Stimulated activated CD8-positive, alpha-beta memory T cell treated with anti-CD3 and anti-CD28 coated beads, Interleukin-4, amount 100 ng/mL, for 1 hour (primary cell): ENCODE data around the gene ZCCHC14.

Source experiments
- DNase-seq, 2 donors: peaks; one replicate each; pipeline ENCODE4 v3.0.0-alpha.2; 2020; ENCODE audit warnings: low read depth in 2 of 2, low spot score in 1 of 2

The ZCCHC14 gene

DNA sequence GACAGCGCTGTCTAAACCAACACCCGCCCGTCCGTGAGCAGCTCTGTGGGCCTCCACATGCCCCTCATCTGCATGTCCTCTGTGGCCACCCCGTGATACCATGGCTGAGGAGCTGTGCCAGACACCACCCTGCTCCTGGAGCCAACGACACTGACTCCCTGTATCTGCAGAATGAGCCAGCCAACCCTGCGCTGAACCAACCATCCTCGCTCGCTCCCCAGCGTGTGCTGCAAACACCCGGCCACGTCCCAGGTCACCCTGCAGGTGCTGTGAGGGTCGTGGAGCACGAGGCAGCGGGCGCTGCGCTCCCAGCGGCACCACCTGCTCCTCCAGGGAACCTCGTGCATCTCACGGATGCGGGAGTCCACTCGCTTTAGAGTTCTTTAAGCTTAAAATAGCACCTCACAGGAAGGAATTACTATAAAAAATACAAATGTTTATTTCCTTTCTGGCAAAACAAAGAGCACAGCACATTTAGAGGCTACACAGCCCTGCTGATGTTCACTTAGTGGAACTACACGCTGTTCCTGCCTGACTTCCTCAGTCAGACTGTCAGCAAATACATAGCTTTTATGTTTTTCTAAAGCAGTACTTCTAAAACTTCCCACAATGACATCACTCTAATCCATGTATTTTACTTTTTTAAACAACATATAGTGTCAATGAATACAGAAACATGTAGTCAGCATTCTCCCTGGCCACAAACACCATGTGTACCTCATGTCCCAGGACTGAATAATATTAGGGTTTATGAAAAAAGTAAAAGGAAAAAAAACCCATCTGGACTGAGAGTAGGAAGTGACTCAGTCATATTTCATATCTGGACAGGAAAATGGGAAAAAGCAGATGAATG lies 57.2 kb downstream of the ZCCHC14 start:
- DNase-seq: no peak

DNA sequence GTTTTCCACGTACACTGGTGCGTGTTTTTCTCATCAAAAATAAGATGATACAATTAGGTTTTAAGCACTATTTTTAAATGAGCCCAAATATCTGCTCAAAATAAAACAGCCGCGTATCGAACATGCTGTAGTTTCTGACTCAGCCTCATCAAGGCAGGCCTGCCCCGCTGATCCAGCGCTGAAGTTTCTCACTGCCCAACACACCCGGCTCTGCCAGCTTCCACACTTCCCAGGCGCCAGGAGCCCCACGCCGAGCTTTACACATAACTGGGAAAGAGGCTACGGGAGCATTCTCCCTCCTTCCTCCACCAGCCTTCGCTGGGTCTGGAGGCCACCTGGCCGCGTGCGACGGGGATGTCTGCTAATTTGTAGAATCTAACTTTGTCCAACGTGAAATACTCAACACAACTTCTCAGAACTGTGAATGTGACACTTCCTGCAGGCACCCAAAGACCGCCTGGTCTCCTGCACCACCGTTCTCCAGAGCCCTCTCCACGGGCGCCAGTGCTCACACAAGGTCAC lies 58.6 kb downstream of the ZCCHC14 start:
- no peak for DNase-seq

DNA sequence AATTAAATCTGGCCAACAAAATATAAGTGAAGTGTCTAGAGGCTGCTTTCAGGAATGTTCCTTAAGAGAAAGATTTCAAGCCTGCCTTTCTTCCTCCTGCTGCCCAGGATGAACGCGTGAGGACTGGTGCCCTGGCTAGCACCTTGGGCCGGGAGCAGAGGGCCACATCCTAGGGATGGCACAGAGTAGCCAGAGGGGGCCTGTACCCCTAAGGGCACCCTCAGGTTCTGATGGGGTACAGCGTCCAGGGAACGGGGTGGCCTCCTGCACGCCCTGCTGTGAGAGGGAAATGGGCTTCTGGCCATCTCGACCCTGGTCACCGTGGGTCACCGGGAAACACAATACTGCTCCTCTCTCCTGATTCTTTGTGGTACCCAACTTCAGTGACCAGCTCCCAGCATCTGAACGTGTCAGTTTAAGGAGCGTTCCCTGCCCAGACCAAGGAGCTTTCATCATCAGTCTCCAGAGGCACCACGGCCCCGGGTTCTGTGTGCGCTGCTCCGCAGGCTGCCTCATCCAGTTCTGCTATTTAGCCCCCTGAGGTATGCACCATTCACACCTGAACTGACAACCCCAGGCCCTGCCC lies 60.4 kb downstream of the ZCCHC14 start:
- no peak for DNase-seq

DNA sequence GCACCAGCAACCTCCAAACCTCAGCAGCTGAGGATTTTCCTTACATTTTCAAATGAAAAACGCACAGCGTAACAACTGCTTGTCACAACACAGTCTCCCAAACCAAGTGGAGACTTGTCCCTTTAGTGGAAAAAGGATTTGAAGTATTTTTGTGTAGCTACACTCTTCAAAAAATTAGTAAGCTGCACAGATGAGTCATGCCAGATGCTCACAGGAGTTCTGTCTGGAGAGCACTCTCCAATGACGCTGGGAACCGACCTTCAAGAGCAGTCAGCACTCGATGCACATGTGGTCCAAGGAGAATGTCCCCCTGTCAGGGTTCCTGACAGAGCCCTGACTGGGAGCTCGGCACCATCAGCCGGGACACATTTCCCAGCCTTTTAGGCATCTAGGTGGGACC lies 60.9 kb downstream of the ZCCHC14 start:
- no peak for DNase-seq

DNA sequence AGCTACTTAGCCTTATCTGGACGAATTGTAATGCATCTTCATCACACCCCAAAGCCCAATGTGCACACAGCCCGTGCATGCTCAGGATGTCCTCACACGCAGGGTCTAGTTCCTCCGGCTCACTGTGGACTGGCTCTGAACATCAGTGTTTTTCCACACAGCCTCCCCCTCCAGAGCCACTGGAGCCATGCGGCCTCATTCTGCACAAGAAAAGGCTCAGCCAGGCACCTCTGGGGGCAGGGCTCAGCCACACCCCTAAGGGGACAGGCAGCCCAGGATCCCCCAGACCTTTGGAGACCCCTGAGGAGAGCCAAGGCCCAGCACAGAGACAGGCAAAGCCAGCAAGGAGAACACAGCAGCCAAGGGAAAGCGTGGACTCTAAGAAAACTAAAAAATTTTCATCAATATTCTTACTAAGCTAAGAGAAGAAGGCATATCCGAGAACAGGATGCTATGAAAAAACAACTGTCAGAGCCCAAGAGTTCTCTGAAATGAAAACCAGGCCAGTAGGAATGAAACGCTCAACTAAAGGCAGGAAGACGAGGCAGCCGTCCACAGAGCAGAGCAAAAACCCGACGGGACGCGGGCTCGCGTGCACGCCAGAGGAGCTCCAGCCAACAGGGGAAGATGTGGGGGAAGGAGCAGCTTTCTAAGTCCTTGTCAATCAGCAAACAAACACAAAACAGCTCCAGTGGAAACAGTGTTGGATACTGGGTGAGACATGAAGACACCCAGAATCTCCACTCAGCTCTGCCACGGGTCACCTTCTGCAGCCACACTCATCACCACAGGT lies 66.2 kb downstream of the ZCCHC14 start:
- no peak for DNase-seq

DNA sequence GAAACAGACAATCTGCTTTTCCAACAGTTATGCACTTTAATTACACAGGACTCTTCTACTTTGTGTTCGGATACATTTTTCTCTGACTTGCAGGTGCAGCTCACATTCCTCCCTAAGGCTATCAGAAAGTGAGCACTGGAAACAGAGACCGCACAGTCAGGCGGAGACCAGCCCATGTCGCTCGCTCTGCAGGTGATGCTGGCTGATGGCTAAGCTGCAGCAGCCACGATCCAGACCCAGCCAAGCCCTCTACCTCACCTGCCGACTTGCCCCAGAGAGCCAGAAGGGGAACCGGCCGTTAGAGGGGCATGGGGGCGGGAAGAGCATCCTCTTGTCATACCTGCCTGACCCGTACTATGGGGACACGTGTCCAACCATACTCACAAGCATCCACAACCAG lies 66.9 kb downstream of the ZCCHC14 start:
- DNase-seq: no peak

DNA sequence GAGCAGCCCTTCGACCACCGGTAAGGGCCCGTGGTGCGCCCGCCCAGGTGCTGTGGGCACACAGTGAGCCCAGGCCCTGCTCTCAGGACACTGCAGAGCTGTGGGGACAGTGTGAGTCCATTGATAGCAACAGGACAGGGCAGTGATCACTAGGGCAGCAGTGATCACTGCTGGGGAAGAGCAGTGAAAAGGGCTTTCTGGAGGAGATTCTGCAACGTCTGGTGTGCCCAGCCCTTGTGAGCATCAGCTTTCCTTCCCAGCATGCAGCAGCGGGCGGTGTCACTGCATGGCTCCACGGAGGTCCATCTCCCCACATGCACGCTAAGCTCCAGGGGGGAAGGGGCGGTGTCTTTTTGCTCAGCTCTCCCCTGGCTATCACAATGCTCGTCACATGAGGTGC lies 68.6 kb downstream of the ZCCHC14 start:
- no peak for DNase-seq

DNA sequence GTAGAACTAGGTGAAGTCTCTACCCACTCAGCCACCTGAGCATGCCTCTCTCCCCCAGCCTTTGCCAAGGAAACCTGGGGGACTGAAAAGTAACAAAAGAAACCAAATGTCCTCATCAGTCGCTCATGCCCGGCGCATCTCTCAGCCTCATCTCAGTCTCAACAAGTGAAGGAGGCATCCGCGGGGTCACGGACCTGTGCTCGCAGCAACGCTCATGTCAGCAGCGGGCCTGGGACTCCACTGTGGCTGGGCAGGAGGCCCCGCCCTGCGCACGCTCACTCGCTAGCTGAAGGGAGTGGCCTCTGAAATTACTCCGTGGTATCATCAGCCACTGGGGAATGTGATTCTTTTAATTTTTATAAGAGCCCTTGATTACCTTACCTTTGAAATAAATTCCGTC lies 69.4 kb downstream of the ZCCHC14 start:
- DNase-seq: no peak

DNA sequence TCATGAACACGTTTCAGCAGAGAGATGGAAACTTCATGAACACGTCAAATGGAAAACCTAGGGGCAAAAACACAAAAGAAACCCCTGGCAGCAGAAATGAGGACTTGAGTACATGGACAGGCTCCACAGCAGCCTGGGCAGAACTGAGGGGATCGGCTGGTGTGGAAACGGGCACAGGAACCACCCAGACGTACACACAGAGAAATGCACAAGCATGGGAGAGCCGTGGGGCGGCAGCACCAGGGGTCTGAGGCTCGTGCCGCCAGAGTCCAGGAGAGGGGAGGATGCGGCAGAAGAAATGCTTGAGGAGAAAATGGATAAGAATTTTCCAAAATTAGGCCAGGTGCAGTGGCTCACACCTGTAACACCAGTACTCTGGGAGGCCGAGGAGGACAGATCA lies 70.7 kb downstream of the ZCCHC14 start:
- DNase-seq: no peak

DNA sequence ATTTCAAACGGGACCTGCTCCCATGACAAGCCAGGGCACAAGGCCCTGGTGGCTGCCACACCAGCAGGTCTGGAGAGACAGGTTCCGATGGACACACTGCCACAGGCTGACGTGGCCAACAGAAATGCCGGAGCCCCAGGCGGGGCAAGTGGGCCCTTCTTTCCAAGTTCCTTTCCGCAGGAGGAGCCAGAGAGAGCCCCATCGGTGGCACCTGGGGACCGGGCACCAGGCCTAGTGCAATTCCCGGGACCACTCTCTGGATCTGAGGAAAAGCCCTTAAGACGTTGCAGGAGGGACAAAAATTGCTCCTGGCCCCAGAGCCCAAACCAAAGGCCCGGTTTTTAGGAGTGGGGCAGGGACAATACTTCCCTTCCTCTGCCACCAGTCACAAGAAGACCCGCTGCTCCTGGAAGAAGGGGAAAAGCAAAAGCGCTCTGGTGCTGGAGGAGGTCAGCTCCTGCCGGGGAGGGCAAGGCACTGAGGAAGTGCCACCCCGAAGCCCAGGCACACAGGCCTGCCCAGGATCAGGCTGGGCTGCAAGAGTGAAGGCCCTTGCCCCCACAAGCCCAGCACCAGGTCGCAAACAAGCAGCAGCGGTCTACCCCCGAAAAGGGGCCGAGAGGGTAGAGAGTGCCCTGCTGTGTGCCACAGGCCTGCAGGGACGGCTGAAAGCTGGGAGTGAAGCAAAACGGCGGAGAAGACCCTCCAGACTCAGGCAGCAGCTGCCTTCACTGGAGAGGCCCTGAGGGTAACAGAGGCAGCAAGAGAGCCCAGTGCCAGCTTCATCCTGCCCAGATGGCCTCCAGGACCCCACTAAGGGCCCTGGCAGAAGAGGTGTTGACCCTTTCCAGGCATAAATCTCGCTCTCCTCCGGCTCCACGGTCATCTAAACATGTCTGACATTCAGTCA lies 71.6 kb downstream of the ZCCHC14 start:
- no peak for DNase-seq

DNA sequence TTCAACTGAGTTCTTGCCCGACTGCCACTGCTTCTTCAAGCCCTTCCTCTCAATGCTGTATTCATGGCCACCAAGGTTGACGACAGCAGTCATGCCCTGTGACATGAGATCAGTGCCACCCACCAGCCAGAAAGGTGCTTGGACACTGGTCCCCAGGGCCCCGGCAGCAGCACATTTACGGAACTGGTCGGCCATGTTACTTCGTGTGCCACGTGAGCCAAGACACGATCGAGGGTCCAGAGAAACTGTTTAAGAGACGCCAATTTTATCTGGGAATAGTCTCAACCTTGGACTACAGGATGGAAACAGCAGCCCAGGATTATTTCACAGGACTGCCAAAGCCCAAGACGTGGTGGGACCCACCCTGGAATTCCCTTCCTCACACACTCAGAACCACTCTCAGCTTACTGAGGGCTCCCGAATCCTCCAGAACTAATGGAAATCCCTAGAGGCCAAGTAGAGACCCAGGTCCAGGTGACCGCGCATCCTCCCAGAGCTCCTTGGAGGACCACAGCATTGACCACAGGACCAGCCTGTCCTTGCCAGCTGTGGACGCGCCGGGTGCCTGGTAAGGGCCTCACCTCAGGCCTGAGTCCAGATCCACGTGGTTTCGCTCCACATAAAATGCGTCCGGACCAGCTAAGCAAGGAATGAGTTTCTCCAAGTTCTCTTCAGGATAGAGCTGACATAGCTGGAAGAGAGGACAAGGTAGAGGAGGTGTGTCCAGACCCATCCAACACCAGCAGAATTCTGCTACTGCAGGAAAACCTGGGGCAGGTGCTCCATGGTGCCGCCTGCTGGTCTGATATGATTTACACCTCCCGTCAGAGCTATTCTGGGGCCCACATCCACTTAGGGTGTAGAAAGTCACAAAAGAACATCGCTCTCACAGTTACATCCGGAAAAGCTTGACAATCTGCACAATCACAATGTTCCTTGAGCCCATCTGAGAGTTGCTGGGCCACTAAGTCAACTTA lies 72.5 kb downstream of the ZCCHC14 start:
- no peak for DNase-seq

DNA sequence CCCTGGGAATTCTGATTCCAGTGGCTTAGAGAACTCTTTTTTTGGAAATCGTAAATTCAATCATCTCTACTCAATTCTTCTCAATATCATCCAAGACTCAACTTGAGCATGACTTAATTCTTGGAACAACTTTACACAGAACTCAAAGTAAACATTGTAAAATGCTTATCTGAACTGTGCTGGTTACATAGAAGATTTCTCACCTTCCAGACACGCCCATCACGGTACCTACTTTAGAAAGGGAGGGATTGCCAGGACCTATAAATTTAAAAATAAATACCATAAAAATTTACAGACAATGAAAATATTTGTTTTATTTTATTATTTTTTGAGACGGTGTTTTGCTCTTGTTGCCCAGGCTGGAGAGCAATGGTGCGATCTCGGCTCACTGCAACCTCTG lies 74.2 kb downstream of the ZCCHC14 start:
- DNase-seq: no peak

DNA sequence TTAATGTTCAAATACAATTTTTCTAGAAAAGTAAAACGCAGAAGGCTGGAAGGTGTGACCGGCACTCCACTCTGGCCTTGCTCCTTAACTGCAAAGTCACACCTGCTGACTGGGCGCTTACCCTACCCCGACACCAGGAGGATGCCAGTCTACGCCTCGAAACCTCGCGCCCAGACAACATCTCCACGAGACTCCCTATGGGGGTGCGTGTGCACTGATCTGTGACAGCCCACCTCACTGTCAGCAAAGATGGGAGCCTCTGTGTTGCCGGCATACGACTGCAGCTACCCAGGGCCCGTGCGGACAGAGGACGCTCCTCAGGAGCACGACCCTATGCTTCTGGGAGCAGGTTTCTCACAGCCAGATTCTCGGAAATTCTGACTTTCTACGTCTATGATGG lies 74.6 kb downstream of the ZCCHC14 start:
- no peak for DNase-seq

DNA sequence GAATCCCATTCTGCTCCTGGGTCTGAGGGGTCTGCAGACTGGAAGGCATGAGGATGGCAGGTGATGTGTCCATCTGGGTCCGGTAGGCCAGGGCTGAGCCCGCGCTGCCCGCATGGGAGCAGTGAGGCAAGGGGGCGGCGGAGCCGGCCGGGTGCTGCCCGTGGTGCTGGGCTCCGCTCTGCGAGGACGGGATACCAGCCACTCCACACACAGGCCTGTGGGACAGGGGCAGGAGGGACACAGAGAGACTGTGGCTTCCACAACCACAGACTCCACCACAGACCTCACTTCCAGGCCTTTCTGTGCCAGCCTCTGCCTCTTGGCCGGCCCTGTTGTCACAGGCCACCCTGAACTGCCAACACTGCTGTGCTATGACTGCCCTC lies 75.3 kb downstream of the ZCCHC14 start:
- no peak for DNase-seq

DNA sequence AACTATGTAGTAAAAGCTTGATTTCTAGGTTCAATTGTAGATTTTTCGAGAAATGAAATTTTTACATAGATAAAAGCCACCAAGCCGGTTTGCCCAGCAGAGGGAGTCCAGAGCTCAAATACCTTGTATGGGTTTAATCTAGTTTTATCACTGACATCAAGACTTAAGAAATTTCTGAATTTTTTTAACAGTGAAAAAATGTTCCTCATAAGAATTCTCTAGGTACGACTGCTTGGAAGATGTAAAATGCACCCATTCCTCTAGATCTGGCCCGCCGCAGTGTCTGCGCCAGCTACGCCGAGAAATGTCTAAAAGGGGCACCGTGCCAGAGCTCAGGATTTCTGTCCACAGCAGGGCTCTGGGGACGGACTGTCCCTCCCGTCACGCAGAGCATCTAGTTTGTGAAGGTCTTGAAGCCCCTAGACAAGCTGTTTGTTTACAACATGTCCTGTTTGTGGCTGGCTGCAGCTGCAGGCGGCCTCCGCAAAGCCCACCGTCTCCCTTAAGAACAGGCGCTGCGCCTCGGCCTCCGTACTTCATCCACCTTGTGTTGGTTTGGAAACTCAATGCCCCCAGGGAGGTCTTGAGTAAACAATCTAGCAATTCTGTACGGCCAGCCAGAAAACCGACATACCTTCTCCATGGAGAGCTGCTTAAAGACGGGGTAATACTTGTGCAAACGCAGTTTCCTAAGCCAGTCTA lies 75.8 kb downstream of the ZCCHC14 start:
- no peak for DNase-seq

DNA sequence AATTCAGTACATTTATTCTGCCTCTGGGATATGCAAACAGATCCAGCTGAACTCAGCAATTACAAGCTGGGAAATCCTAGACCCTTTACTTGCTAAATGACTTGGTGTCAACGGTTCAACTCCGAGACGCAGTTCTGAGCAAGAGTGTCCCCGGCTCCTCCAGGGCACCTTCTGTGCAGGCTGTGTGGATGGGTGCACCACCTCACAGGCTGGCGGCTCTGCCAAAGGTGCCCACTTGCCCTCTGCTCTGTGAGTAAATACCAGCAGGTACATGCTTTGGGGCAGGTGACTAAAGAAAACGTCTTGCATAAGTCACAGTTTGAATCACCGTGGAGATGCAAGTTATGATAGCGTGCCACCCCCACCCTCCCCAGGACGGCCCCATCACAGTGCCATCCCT lies 77.4 kb downstream of the ZCCHC14 start:
- no peak for DNase-seq

DNA sequence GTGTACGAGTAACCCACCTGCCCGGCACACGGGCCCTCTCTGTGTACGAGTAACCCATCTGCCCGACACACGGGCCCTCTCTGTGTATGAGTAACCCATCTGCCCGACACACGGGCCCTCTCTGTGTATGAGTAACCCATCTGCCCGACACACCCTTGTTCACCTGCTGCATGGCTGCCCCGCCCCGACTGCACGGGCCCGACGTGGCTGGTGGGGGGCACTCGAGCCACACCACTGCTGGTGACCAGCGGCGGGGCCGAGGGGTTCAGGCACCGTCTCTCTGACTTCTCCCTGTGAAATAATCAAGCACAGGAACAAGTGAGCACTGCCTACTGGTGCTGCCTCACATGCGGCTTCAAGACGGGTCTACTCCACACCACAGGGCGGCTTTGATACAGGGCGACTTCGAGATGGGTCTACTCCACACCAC lies 78.6 kb downstream of the ZCCHC14 start:
- DNase-seq: no peak

DNA sequence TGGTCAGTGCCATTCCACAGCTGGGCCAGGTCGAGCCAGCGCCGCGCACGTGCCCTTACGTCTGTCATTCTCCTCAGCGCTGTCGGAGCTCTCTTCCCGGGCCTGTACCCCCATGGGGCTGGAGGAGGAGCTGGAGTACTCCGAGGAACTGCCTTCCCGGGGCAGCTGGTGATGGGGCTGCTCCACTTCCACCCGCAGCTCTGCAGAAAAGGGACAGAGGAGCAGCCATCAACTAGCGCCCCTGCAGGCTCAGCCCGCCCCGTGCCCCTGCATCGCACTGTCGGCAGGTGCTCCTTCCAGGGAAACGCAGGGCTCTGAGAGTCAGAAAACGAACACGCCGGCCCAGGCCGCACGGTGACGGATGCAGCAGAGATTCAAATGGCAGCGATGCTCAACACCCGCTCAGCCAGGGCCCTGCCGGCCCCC lies 79.8 kb downstream of the ZCCHC14 start:
- no peak for DNase-seq

DNA sequence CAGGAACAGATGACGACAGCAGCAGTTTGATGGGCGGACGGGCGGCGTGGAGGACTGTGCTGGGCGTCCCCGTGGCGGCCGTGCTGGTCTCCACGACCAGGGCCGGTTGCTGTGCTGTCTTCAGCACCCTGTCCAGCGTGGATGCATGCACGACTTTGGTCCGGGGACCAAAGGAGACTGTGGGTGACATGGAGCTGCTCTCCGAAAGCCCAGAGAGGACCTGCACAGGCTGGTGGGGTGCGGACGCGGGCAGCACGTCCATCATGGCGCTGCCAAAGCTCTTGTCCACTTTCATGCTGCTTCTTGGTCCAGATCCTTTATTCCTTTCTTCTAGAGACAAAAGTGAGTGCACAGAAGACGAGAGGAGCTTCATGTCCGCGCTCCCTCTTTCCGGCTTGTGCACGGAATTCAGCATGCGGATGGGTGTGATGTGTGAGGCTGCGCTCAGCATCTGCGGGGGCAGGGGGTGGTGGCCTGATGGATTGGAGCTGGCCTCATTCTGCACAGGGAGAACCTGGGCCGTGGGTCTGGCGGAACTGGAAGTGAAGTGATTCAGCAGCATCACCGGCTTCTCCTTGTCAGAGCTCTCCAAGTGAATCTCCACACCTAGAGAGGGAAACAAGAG lies 80.3 kb downstream of the ZCCHC14 start:
- DNase-seq: no peak
